ENCODE data around the gene FBXL20.
"Not testable (repeated sequence)": the region's sequence is repeated elsewhere in the genome, so short reads cannot be mapped to it uniquely, and the experiment has no call there.

Gene FBXL20

DNA sequence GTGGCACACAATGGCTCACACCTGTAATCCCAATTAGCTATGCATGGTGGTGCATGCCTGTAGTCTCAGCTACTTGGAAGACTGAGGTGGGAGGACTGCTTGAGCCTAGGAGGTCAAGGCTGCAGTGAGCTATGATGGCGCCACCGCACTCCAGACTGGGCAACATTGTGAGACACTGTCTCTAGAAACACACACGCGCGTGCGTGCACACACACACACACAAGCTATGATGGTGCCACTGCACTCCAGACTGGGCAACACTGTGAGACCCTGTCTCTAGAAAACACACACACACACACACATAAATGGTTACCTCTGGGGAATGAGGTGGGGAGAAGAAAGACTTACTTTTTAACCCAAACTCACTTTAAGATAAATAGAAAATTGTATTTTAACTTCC, 16.4 kb downstream of the FBXL20 start:
- no peak overlapping the region for H3K4me3 ChIP-seq (ENCODE audit: low read depth, low read length)

DNA sequence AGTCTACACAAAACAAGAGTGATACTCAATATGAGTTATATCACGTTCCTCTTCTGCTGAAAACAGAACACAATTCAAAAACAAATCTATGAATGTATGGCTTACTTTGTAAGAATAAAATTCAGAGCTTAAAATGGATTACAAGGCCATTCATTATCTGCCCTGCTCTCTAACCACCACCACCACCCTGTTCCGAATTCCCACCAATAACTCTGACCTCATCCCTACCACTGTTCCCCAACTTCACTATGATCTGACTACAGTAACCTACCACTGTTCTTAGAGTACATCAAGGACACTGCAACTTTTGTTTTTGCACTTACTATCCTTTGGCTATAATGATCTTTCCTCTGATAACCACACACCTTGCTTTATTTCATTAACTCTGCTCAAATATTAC, 21.3 kb downstream of the FBXL20 start:
- no peak overlapping the region for H3K4me3 ChIP-seq (ENCODE audit: low read depth, low read length)

DNA sequence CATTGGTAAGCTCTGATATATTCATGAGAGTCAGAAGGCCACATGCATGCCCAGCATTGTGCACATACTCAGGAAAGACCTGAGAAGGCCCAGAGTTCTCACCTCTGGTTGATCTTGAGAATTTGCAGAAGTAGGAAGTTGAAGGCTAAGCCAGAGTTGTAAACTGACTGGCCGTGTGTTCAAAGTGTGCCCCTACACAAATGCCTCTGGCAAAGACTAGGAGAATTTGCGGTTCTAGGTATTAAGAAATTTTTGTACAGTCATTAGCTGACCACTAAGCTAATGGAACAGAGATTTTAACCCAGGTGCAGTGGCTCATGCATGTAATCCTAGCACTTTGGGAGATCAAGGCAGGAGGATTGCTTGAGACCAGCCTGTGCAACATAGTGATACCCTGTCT, 25.0 kb downstream of the FBXL20 start:
- H3K4me3 ChIP-seq (ENCODE audit: low read depth, low read length), result no peak overlapping the region

DNA sequence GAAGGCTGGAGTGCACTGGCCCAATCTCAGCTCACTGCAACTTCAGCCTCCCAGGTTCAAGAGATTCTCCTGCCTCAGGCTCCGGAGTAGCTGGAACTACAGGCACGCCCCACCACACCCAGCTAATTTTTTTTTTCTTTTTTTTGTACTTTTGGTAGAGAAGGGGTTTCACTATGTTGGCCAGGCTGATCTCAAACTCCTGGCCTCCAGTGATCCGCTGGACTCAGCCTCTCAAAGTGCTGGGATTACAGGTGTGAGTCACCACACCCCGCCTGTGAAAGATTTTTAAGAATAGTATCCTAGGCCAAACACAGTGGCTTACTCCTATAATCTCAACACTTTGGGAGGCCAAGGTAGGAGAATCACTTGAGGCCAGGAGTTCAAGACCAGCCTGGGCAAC, 33.6 kb downstream of the FBXL20 start:
- H3K4me3 ChIP-seq (ENCODE audit: low read depth, low read length), result not testable (repeated sequence)

DNA sequence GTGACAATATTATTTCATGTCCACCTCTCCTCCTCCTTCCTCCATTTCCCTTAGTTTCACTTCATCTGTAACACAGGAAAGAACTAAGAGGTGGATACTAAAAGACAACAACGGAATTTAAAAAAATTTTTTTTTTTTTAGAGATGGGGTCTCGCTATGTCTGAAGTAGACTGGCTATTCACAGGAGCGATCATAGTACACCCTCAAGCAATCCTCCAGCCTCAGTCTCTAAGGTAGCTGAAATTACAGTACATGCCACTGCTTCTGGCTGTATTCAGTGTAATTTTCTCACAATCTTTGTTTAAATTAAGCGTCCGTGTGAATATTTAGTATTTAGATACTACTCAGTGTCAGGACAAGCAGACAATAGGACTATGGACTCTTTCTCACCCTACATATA, 35.6 kb downstream of the FBXL20 start:
- H3K4me3 ChIP-seq (ENCODE audit: low read depth, low read length), result no peak overlapping the region

DNA sequence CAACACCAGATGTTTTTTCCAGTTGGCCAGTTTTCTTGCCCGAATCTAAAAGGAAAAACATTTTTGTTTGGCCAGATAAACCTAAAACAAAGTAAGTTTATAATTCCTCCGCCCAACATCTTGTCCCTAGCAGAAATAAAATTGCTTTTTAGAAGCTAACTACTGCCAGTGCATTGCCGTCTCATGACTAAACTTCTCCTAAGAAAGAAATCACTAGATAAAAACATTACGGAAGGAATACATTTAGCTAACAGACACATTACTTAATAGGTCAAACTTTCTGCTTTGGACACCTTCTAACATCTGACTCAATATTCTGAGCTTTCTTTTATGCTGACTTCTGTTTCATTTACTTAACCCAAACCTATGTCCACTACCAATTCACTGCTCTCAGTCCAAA, 36.2 kb downstream of the FBXL20 start:
- no peak overlapping the region for H3K4me3 ChIP-seq (ENCODE audit: low read depth, low read length)

DNA sequence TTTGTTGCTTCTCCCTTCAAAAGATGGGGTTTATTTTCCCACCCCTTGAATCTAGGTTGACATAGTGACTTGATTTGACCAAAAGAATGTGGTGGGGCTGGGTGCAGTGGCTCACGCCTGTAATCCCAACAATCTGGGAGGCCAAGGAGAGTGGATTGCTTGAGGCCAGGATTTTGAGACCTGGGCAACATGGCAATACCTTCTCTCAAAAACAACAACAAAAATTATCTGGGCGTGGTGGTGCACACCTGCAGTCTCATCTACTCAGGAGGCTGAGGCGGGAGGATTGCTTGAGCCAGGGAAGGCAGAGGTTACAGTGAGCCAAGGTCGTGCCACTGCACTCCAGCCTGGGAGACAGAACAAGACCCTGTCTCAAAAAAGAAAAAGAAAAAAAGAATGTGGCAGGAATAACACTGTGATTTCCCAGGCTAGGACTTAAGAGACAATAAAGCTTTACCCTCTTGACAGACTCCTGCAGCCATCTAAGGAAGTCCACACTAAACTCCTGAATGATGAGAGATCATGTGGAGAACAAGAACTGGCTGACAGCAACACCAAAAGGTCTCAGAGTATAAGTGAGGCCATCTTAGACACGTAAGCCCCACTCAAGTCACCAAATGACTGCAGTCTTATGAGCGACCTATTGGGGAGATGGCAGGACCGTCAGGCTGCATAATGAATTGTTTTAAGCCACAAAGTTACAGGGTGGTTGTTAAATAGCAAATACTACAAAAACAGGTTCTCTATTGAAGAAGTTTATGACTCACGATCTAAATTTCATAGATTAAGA, 37.0 kb downstream of the FBXL20 start:
- H3K4me3 ChIP-seq (ENCODE audit: low read depth, low read length), result no peak overlapping the region

DNA sequence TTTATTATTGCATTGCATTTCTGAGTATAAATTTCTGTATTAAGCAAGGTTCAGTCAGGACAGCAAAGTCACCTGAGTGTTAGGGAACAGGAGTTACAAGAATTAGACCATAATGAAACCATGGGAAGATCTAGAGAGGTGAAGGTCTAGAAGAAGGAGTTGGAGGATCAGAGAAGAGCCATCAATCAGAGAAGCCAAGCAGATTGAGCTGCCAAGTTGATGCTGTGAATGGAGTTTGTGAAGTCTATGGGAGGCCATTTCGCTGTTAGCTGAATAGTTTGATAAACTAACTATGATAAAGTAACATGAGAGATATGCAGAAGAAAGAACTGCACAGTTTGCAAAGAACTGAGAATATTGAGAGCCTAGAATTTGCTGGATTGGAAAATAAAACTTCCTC, 40.4 kb downstream of the FBXL20 start:
- no peak overlapping the region for H3K4me3 ChIP-seq (ENCODE audit: low read depth, low read length)

DNA sequence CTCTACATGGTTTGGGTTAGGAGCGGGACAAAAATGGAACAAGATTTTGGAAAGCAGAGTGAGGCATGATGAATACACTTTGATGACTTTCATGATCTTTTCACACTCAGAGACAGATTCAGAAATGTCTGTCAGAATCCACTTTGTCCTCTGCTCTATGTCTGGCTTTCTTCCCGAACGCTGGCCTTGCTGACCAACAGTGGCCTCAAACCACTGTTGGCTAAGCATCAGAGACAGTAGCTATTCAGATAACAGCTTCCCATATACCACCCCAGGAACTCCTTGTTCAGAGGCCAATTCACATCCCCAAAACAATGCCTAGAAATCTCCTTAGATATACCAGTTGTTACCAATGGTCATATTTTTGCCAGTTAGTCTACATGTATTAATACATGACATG, 40.9 kb downstream of the FBXL20 start:
- no peak overlapping the region for H3K4me3 ChIP-seq (ENCODE audit: low read depth, low read length)

DNA sequence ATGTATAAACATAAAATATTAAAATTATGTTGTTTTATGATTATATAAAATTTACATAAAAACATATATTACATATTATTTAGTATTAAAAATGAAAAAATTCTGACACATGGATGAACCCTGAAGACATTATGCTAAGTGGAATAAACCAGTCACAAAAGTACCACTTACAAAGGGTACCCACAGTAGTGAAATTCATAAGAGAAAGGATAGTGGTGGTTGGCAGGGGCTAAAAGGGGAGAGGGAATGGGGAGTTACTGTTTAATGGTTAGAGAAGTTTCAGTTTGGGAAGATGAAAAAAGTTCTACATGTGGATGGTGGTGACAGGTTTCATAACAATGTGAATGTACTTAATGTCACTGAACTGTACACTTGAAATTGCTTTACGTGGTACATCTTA, 41.4 kb downstream of the FBXL20 start:
- no peak overlapping the region for H3K4me3 ChIP-seq (ENCODE audit: low read depth, low read length)

DNA sequence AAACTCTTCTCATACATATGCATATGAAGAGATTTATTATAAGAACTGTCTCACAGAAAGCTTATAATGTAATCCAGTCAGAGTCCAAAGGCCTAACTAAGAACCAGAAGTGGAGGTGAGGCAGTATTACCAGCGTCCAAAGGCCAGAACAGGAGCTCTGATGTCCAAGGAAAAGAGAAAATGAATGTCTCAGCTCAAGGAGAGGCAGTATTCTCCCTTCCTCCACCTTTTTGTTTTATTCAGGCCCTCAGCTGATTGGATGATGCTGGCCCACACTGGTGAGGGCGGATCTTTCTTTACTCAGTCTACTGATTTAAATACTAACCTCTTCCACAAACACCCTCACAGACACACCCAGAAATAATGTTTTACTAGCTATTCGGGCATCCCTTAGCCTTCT, 43.4 kb downstream of the FBXL20 start:
- no peak overlapping the region for H3K4me3 ChIP-seq (ENCODE audit: low read depth, low read length)

DNA sequence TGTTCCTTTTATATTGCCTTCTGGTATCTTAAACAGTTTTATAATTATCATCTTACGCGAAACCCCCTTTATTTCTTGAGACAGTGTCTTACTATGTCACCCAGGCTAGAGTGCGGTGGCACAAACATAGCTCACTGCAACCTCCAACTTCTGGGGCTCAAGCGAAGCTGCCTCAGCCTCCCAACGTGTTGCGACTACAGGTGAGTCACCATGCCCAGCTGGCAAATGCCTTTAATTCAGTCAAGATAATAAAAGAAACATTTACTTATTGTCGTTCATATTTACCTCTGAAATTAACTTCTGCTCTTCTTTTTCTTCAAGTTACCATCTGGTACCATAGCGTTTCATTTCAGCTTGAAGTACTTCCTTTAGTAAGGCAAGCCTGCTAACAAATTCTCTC, 43.9 kb downstream of the FBXL20 start:
- H3K4me3 ChIP-seq (ENCODE audit: low read depth, low read length), result no peak overlapping the region

DNA sequence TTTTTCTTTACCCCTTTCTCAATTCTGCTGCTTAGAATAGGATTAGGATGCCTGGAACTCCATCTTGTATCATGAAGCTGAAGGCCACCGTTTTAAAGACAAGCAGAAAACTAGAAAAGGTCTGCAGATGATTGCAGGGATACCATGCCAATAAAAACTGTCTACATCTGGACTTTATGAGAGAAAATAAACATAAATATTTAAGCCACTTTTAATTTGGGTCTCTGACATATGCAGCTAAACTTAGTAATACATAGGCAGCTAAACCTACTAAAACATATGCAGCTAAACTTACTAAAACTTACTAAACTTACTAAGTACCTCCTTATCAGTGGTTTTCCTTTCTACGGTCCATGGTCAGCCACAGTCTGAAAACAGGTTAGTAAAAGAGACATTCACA, 48.4 kb downstream of the FBXL20 start:
- no peak overlapping the region for H3K4me3 ChIP-seq (ENCODE audit: low read depth, low read length)

DNA sequence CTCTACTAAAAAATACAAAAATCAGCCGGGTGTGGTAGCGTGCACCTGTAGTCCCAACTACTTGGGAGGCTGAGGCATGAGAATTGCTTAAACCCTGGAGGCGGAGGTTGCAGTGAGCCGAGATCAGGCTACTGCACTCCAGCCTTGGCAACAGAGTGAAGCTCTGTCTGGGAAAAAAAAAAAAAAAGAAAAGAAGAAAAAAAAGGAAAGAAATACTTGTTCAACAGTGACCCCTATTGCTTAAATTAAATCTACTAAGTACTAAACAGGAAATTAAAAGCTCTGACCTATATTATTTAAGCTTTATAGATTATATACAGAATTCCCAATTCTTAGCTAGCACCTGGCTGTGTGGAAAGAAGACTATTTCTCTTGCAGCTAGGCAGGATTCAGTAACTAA, 48.9 kb downstream of the FBXL20 start:
- H3K4me3 ChIP-seq (ENCODE audit: low read depth, low read length), result no peak overlapping the region

DNA sequence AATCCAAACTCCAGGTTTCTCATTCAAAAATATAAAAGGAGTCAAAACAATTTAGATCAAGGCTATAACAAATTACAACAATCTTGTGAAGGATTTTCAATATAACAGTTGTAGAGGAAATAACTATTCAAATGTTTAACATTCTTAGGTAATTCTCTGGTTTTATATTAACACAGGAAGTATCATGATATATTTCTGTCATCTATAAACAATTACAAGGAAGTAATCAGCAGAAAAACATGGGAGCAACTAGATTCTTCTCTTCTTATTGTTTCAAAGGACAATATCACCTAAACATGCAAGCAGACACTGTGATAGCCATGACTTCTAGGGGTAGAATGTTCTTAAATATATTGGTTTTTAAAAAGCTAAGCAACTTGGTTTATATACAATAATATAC, 49.9 kb downstream of the FBXL20 start:
- no peak overlapping the region for H3K4me3 ChIP-seq (ENCODE audit: low read depth, low read length)

DNA sequence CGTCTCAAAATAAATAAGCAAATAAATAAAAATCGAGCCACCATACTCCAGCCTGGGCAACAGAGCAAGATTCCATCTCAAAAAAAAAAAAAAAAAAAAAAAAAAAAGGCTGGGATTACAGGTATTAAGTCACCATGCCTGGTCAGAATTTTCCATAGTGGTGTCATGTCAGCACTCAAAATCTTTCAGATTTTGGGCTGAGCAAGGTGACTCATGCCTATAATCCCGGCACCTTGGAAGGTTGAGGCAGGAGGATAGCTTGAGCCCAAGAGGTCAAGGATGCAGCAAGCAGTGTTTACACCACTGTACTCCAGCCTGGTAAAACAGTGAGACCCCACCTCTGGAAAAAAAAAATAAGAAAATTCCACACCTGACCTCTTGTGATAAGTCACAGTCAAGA, 52.2 kb downstream of the FBXL20 start:
- no peak overlapping the region for H3K4me3 ChIP-seq (ENCODE audit: low read depth, low read length)

DNA sequence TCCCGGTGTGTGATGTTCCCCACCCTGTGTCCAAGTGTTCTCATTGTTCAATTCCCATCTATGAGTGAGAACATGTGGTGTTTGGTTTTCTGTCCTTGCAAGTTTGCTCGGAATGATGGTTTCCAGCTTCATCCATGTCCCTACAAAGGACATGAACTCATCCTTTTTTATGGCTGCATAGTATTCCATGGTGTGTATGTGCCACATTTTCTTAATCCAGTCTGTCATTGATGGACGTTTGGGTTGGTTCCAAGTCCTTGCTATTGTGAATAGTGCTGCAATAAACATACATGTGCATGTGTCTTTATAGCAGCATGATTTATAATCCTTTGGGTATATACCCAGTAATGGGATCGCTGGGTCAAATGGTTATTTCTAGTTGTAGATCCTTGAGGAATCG, 54.6 kb downstream of the FBXL20 start:
- H3K4me3 ChIP-seq (ENCODE audit: low read depth, low read length), result not testable (repeated sequence)

DNA sequence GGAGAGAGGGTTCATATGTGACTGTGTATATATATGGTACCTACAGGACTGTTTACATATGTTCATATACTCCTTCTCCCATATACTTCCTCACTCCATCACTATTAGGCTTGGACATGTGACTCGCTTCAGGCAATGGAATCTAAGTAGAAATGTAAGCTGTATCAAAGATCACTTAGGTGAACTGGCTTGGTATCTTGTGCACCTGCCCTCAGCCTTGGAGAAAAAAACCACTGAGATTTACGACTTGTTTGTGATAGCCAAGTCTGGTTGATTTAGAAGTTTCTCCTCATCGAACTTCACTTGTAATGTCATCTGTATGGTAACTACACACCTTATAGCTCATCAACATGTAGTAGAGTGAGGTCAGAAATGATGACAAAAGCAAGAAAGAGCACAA, 59.9 kb downstream of the FBXL20 start:
- no peak overlapping the region for H3K4me3 ChIP-seq (ENCODE audit: low read depth, low read length)

DNA sequence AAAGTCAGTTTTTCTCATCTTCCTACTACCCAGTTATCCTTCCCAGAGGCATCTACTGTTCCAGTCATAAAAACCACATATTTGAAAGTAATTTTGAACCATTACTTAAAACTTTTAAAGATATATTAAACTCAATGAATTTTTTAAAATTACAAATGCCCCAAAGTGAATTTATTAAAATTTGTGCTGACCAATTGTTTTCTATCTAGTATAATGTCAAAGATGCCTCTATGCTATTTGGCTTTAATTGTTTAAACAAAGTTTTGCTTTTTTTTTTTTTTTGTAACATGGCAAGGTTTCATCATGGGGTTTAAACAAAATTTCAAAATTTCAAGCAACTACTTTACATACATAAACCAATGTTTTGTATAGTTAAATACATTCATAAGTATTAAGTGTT, 60.7 kb downstream of the FBXL20 start:
- no peak overlapping the region for H3K4me3 ChIP-seq (ENCODE audit: low read depth, low read length)

DNA sequence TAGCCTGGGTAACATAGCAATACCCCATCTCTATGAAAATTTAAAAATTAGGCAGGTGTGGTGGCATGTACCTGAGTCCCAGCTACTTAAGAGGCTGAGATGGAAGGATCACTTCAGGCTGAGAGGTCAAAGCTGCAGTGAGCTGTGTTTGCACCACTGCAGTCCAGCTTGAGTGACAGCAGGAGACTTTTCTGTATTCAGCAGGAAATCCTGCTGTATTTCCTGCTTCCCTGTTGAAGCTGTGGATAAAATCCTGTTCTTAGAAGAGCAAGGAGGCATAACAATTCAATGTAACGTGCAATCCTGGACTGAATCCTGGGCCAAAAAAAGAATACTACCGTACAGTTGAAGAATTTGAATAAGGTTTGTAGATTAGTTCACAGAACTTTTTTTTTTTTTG, 62.2 kb downstream of the FBXL20 start:
- no peak overlapping the region for H3K4me3 ChIP-seq (ENCODE audit: low read depth, low read length)

DNA sequence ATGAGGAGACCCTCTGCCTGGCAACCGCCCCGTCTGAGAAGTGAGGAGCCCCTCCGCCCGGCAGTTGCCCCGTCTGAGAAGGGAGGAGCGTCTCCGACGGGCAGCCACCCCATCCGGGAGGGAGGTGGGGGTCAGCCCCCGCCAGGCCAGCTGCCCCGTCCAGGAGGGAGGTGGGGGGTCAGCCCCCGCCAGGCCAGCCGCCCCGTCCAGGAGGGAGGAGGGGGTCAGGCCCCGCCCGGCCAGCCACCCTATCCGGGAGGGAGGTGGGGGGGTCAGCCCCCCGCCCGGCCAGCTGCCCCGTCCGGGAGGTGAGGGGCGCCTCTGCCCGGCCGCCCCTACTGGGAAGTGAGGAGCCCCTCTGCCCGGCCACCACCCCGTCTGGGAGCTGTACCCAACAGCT, 63.8 kb downstream of the FBXL20 start:
- H3K4me3 ChIP-seq (ENCODE audit: low read depth, low read length), result not testable (repeated sequence)

DNA sequence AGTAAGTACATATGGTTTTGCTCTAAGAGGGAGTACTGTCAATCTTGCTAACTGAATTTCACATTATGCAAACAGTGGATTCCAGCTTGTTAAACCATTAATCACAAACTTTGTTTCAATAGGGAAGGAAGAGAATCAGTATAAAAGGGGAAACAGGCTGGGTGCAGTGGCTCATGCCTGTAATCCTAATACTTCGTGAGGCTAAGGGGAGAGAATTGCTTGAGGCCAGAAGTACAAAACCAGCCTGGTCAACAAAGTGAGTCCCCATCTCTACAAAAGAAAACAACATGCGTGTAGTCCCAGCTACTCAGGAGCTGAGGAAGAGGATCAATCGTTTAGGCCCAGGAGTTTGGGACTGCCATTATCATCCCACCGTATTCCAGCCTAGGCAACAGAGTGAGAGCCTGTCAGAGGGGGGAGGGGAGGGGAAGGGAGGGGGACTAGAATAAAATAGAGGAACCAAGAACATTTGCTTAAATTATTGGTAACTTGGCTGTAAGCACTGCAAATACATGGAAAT, 65.7 kb downstream of the FBXL20 start:
- no peak overlapping the region for H3K4me3 ChIP-seq (ENCODE audit: low read depth, low read length)

Measured in iPS-11a (cell line).